OCI-LY7 (cell line): ENCODE data around the gene VPS54.
"Not testable (repeated sequence)": the region's sequence is repeated elsewhere in the genome, so short reads cannot be mapped to it uniquely, and the experiment has no call there.

Source experiments
- CTCF ChIP-seq: fragments of 200-600 bp; sonication (generic); conservative IDR thresholded peaks from 2 replicates; pipeline ENCODE4 v1.5.1; 2014; ENCODE audit warnings: mild to moderate bottlenecking, antibody characterized with exemption, low read length, moderate library complexity, mixed read lengths
- EZH2phosphoT487 ChIP-seq: fragments of 200-600 bp; sonication (generic); IDR thresholded peaks from 2 replicates; pipeline ENCODE4 v1.6.1; 2018; ENCODE audit warnings: low read depth, borderline replicate concordance, mild to moderate bottlenecking, mixed run types, antibody characterized with exemption, low read length, moderate library complexity, mixed read lengths

- not testable (repeated sequence) for TF ChIP-seq CTCF, EZH2phosphoT487
Measured at GRCh38 chr2:63932104-63932503, 87.1 kb downstream of the VPS54 start.
